RKO (cell line): ENCODE data around the gene CFAP61.

Experiments
- DNase-seq: peaks from one replicate; pipeline ENCODE4 v3.0.0-alpha.2; 2016; ENCODE audit warnings: low spot score

Gene CFAP61

GRCh38 chr20:20277894-20278335 is 225.6 kb downstream of the CFAP61 start:
- DNase-seq = no peak

- no peak for DNase-seq
These were observed 233.7 kb downstream of the CFAP61 start for GRCh38 chr20:20286061-20286460.

- DNase-seq = no peak
These were observed 237.0 kb downstream of the CFAP61 start for GRCh38 chr20:20289331-20289730.

- peak; percentile 55 for DNase-seq
These were observed 240.1 kb downstream of the CFAP61 start for GRCh38 chr20:20292472-20292871.

- no peak for DNase-seq
These were observed 240.8 kb downstream of the CFAP61 start for GRCh38 chr20:20293141-20293540.

GRCh38 chr20:20293691-20294385 is 241.5 kb downstream of the CFAP61 start:
- DNase-seq = no peak

- DNase-seq = no peak
These were observed 243.5 kb downstream of the CFAP61 start for GRCh38 chr20:20295621-20296498.

GRCh38 chr20:20297181-20297580 is 244.8 kb downstream of the CFAP61 start:
- no peak for DNase-seq

- DNase-seq = no peak
These were observed 245.4 kb downstream of the CFAP61 start for GRCh38 chr20:20297752-20298151.

- DNase-seq = no peak
These were observed 247.6 kb downstream of the CFAP61 start for GRCh38 chr20:20299904-20300303.

- no peak for DNase-seq
These were observed 251.0 kb downstream of the CFAP61 start for GRCh38 chr20:20303320-20303719.

- no peak for DNase-seq
These were observed 251.4 kb downstream of the CFAP61 start for GRCh38 chr20:20303742-20304141.

GRCh38 chr20:20304942-20305341 is 252.6 kb downstream of the CFAP61 start:
- no peak for DNase-seq

GRCh38 chr20:20312562-20312961 is 260.2 kb downstream of the CFAP61 start:
- DNase-seq = no peak

GRCh38 chr20:20317195-20317594 is 264.9 kb downstream of the CFAP61 start:
- no peak for DNase-seq

- DNase-seq = no peak
These were observed 265.5 kb downstream of the CFAP61 start for GRCh38 chr20:20317621-20318364.

GRCh38 chr20:20318365-20319161 is 266.2 kb downstream of the CFAP61 start:
- no peak for DNase-seq

GRCh38 chr20:20321134-20321533 is 268.8 kb downstream of the CFAP61 start:
- DNase-seq = no peak

GRCh38 chr20:20321917-20322316 is 269.6 kb downstream of the CFAP61 start:
- DNase-seq = no peak

GRCh38 chr20:20322912-20323311 is 270.6 kb downstream of the CFAP61 start:
- DNase-seq = no peak

GRCh38 chr20:20327746-20328145 is 275.4 kb downstream of the CFAP61 start:
- DNase-seq = peak; percentile 69

- DNase-seq = no peak
These were observed 277.2 kb downstream of the CFAP61 start for GRCh38 chr20:20329564-20329963.
